ENCODE data around the gene STAG1.

- TF ChIP-seq TAF1 (IDR thresholded peaks at IDR 0.05; ENCODE audit: low read depth): no peak
- no peak for TF ChIP-seq EZH2 (IDR thresholded peaks at IDR 0.05; ENCODE audit: borderline replicate concordance, insufficient read depth, low read length, poor library complexity, severe bottlenecking)
- no peak for TF ChIP-seq POLR2AphosphoS5 (IDR thresholded peaks at IDR 0.05)
- TF ChIP-seq, protein P1, sequence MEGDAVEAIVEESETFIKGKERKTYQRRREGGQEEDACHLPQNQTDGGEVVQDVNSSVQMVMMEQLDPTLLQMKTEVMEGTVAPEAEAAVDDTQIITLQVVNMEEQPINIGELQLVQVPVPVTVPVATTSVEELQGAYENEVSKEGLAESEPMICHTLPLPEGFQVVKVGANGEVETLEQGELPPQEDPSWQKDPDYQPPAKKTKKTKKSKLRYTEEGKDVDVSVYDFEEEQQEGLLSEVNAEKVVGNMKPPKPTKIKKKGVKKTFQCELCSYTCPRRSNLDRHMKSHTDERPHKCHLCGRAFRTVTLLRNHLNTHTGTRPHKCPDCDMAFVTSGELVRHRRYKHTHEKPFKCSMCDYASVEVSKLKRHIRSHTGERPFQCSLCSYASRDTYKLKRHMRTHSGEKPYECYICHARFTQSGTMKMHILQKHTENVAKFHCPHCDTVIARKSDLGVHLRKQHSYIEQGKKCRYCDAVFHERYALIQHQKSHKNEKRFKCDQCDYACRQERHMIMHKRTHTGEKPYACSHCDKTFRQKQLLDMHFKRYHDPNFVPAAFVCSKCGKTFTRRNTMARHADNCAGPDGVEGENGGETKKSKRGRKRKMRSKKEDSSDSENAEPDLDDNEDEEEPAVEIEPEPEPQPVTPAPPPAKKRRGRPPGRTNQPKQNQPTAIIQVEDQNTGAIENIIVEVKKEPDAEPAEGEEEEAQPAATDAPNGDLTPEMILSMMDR (IDR thresholded peaks at IDR 0.05; ENCODE audit: poor library complexity, severe bottlenecking): no peak
- no peak for TF ChIP-seq SMC3 (conservative IDR thresholded peaks at IDR 0.05; ENCODE audit: poor library complexity)
- TF ChIP-seq REST (IDR thresholded peaks at IDR 0.05; ENCODE audit: borderline replicate concordance): no peak
- no peak for TF ChIP-seq MXI1 (conservative IDR thresholded peaks at IDR 0.05; ENCODE audit: poor library complexity, severe bottlenecking)
- TF ChIP-seq RAD21 (conservative IDR thresholded peaks at IDR 0.05): no peak
- no peak for TF ChIP-seq EP300 (conservative IDR thresholded peaks at IDR 0.05; ENCODE audit: poor library complexity, severe bottlenecking)
Measured at GRCh38 chr3:136583823-136584222, 168.4 kb downstream of the STAG1 start.

Data from neural cell (in vitro differentiated cells).